PC-9 (cell line): ENCODE measurements around the gene EIF5AL1.

ENCODE experiments used
- EZH2 ChIP-seq: fragments of 200-600 bp; sonication (generic); IDR thresholded peaks from 2 replicates; pipeline ENCODE4 v1.8.0; 2017; ENCODE audit warnings: antibody characterized with exemption, low read depth
- TF ChIP-seq, protein P1 (sequence below): fragments of 200-600 bp; sonication (generic); conservative IDR thresholded peaks from 2 replicates; pipeline ENCODE4 v1.6.1; 2017; ENCODE audit warnings: mixed run types, antibody characterized with exemption, mild to moderate bottlenecking, moderate library complexity

- TF ChIP-seq, protein P1, sequence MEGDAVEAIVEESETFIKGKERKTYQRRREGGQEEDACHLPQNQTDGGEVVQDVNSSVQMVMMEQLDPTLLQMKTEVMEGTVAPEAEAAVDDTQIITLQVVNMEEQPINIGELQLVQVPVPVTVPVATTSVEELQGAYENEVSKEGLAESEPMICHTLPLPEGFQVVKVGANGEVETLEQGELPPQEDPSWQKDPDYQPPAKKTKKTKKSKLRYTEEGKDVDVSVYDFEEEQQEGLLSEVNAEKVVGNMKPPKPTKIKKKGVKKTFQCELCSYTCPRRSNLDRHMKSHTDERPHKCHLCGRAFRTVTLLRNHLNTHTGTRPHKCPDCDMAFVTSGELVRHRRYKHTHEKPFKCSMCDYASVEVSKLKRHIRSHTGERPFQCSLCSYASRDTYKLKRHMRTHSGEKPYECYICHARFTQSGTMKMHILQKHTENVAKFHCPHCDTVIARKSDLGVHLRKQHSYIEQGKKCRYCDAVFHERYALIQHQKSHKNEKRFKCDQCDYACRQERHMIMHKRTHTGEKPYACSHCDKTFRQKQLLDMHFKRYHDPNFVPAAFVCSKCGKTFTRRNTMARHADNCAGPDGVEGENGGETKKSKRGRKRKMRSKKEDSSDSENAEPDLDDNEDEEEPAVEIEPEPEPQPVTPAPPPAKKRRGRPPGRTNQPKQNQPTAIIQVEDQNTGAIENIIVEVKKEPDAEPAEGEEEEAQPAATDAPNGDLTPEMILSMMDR: no peak
- TF ChIP-seq EZH2: no peak
Measured at GRCh38 chr10:79547973-79548372, 35.6 kb downstream of the EIF5AL1 start.
